HG02943 (cell line): ENCODE measurements around the gene DISC1.
A peak's percentile ranks its signal among the peaks of the same experiment; 100 is the strongest.
"Not testable (repeated sequence)": the region's sequence is repeated elsewhere in the genome, so short reads cannot be mapped to it uniquely, and the experiment has no call there.

Experiments used
- ATAC-seq: cut with Tn5 transposase; IDR thresholded peaks from one replicate; pipeline ENCODE4 v1.9.1; 2021; ENCODE audit warnings: mild to moderate bottlenecking, low read depth, moderate library complexity; ENCODE audit not compliant: unreplicated experiment

DISC1 gene

GRCh38 chr1:231626535-231626950 is at the start of gene DISC1:
Gene DISC1 (plus strand): TSS chr1:231626790. CDS start chr1:231626868, 78 bp downstream.
- peak; percentile 52 for ATAC-seq

- no peak for ATAC-seq
Observed at GRCh38 chr1:231576804-231577718, 49.5 kb upstream of the DISC1 start.

GRCh38 chr1:231580874-231581273 is 45.7 kb upstream of the DISC1 start:
- ATAC-seq = no peak

GRCh38 chr1:231581859-231582258 is 44.7 kb upstream of the DISC1 start:
- no peak for ATAC-seq

- ATAC-seq = no peak
Observed at GRCh38 chr1:231583376-231583775, 43.2 kb upstream of the DISC1 start.

- ATAC-seq = no peak
Observed at GRCh38 chr1:231584117-231584516, 42.5 kb upstream of the DISC1 start.

GRCh38 chr1:231584921-231585320 is 41.7 kb upstream of the DISC1 start:
- no peak for ATAC-seq

GRCh38 chr1:231590453-231591198 is 36.0 kb upstream of the DISC1 start:
- ATAC-seq = no peak

GRCh38 chr1:231591466-231591865 is 35.1 kb upstream of the DISC1 start:
- ATAC-seq = no peak

- ATAC-seq = no peak
Observed at GRCh38 chr1:231592809-231593208, 33.8 kb upstream of the DISC1 start.

GRCh38 chr1:231593264-231593663 is 33.3 kb upstream of the DISC1 start:
- not testable (repeated sequence) for ATAC-seq

- no peak for ATAC-seq
Observed at GRCh38 chr1:231594123-231594522, 32.5 kb upstream of the DISC1 start.

GRCh38 chr1:231594749-231595148 is 31.8 kb upstream of the DISC1 start:
- no peak for ATAC-seq

- no peak for ATAC-seq
Observed at GRCh38 chr1:231596337-231596791, 30.2 kb upstream of the DISC1 start.

- no peak for ATAC-seq
Observed at GRCh38 chr1:231597971-231598370, 28.6 kb upstream of the DISC1 start.

GRCh38 chr1:231600458-231600976 is 26.1 kb upstream of the DISC1 start:
- ATAC-seq = no peak

- no peak for ATAC-seq
Observed at GRCh38 chr1:231601824-231602672, 24.5 kb upstream of the DISC1 start.

GRCh38 chr1:231602673-231602984 is 24.0 kb upstream of the DISC1 start:
- no peak for ATAC-seq

- peak; percentile 61 for ATAC-seq
Observed at GRCh38 chr1:231603598-231604275, 22.9 kb upstream of the DISC1 start.

- no peak for ATAC-seq
Observed at GRCh38 chr1:231604276-231604621, 22.3 kb upstream of the DISC1 start.
